PC-3 (cell line): ENCODE data around the gene TMOD2. TPM values are rescaled to one million over a fixed set of nuclear protein-coding genes. Genes with fewer than 3 reads are reported as not detected.
A peak's percentile ranks its signal among the peaks of the same experiment; 100 is the strongest.

ENCODE experiments used
- ATAC-seq: fragments of 200-7000 bp; cut with Tn5 transposase; 2 replicates; pipeline ENCODE4 v1.9.1; 2020; ENCODE audit warnings: mild to moderate bottlenecking, moderate library complexity
- BruUV-seq: library from RNA; stranded (reverse); fragments of 400-500 nt; replicated peaks from 2 replicates; lab custom pipeline; 2021; lab: Mats Ljungman, UMichigan
- CTCF ChIA-PET: fragments of 300-600 bp; sonication (Branson Sonifier 250); formaldehyde crosslinking; loops from one replicate; lab custom pipeline; 2022; ENCODE audit warnings: antibody characterized with exemption; lab: Charles Lee
- POLR2A ChIA-PET: fragments of 300-600 bp; sonication (Branson Sonifier 250); formaldehyde crosslinking; loops from one replicate; lab custom pipeline; 2022; ENCODE audit warnings: antibody characterized with exemption; ENCODE audit not compliant: unreplicated experiment; lab: Charles Lee
- DNase-seq: peaks from one replicate; pipeline ENCODE4 v3.0.0-alpha.2; 2015
- H2AFZ ChIP-seq: fragments of 300-600 bp; sonication (generic); 2 replicates; pipeline ENCODE4 v1.6.0; 2016; ENCODE audit warnings: antibody characterized with exemption, low read length
- H3F3A ChIP-seq: fragments of 300-600 bp; sonication (generic); one replicate; pipeline ENCODE4 v1.6.0; 2017; ENCODE audit warnings: antibody characterized with exemption, low read length, control low read depth, mild to moderate bottlenecking; ENCODE audit not compliant: unreplicated experiment
- H3K27ac ChIP-seq: fragments of 300-600 bp; sonication (generic); 2 replicates; pipeline ENCODE4 v1.5.1; 2016; ENCODE audit warnings: mild to moderate bottlenecking, low read length
- H3K27me3 ChIP-seq: fragments of 300-600 bp; sonication (generic); 2 replicates; pipeline ENCODE4 v1.6.1; 2016; ENCODE audit warnings: low read length, mixed read lengths
- H3K36me3 ChIP-seq: fragments of 300-600 bp; sonication (generic); 2 replicates; pipeline ENCODE4 v1.6.1; 2016; ENCODE audit warnings: low read depth, mixed run types, low read length, mixed read lengths
- H3K4me1 ChIP-seq: fragments of 300-600 bp; sonication (generic); 2 replicates; pipeline ENCODE4 v1.5.1; 2016; ENCODE audit warnings: low read length; ENCODE audit not compliant: insufficient read depth
- H3K4me2 ChIP-seq: fragments of 300-600 bp; sonication (generic); 2 replicates; pipeline ENCODE4 v1.6.0; 2016; ENCODE audit warnings: low read length
- H3K4me3 ChIP-seq: fragments of 300-600 bp; sonication (generic); 2 replicates; pipeline ENCODE4 v1.5.1; 2016; ENCODE audit warnings: mild to moderate bottlenecking, low read length, mixed read lengths
- H3K79me2 ChIP-seq: fragments of 300-600 bp; sonication (generic); 2 replicates; pipeline ENCODE4 v1.6.1; 2017; ENCODE audit warnings: low read length, mixed read lengths
- H3K9ac ChIP-seq: fragments of 300-600 bp; sonication (generic); 2 replicates; pipeline ENCODE4 v1.6.0; 2016; ENCODE audit warnings: mild to moderate bottlenecking, low read length
- H3K9me2 ChIP-seq: fragments of 300-600 bp; sonication (generic); replicated peaks from 2 replicates; pipeline ENCODE4 v1.6.1; 2016; ENCODE audit warnings: mixed run types, low read length, mixed read lengths
- H3K9me3 ChIP-seq: fragments of 300-600 bp; sonication (generic); 2 replicates; pipeline ENCODE4 v1.6.1; 2016; ENCODE audit warnings: low read length, mixed read lengths
- H4K20me1 ChIP-seq: fragments of 300-600 bp; sonication (generic); 2 replicates; pipeline ENCODE4 v1.6.1; 2016; ENCODE audit warnings: low read length, mixed read lengths
- EZH2 ChIP-seq: fragments of 300-600 bp; sonication (generic); IDR thresholded peaks from one replicate; pipeline ENCODE4 v1.6.1; 2017; ENCODE audit warnings: antibody characterized with exemption, mild to moderate bottlenecking, low read length; ENCODE audit not compliant: unreplicated experiment
- EZH2phosphoT487 ChIP-seq: fragments of 300-600 bp; sonication (generic); IDR thresholded peaks from 2 replicates; pipeline ENCODE4 v1.6.1; 2018; ENCODE audit warnings: mild to moderate bottlenecking, antibody characterized with exemption, low read length, borderline replicate concordance
- intact Hi-C: fragments of 100-400 bp; cut with micrococcal nuclease; formaldehyde crosslinking; loops from 2 replicates; pipeline ENCODE4 v1.9.0; 2023
- total RNA-seq: library from RNA; depleted of rRNA; stranded (reverse); fragments of >200 nt; gene quantifications from 2 replicates; pipeline ENCODE4 v1.2.3, GENCODE V29; 2014
- TF ChIP-seq, protein P1 (sequence below): fragments of 300-600 bp; sonication (generic); conservative IDR thresholded peaks from 2 replicates; pipeline ENCODE4 v1.5.1; 2017; ENCODE audit warnings: antibody characterized with exemption, low read depth, mild to moderate bottlenecking, low read length

TMOD2 gene
- total RNA-seq, 1 experiment from 2014 or later: 0.95 TPM

DNA sequence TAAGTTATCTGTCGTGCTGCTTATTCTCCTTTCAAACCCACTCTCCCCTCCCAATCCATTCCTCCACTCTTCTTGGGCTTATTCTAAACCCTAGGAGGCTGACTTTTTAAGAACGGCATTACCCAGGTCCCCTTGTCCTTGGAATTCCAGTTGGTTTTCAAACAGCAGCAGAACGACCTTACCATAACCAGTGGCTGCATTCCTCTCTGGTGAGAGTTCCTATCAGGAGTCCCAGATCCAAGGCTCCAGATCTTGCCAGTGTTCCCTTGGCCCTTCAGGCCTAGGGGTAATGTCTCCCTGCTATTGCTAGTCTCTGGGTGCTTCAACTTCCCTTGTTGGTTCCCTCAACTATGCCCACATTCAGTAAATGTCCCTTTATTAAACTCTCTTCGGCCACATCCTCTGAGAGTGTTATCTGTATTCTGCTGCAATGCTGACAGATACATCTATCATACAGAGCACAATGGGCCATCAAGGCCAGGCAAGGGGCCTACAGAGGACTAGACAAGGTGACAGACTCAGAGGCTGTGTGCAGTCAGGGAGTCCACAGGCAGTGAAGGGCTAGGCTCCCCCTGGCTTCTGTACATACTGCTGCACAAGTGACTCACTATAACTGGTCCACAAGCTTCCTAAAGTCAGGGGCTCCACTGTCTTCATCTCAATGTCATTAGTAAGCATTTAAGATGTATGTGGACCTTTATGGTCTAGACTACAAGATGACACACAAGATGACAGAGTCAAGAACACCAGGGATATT is 24.1 kb upstream of the TMOD2 start:
- Histone ChIP-seq H3K79me2 (no peaks in the 10 kb centered on the region), H4K20me1 (peaks cover 5% of the 10 kb centered on the region; the same call in 1 of the 2 replicates), H3K4me3 (no peak overlapping the region), H3K27me3 (no peaks in the 10 kb centered on the region), H3K36me3 (no peaks in the 10 kb centered on the region), H3K9ac (no peak overlapping the region), H3K4me1 (peaks cover 12% of the 10 kb centered on the region), H3K27ac (no peak overlapping the region), H3K9me2 (no peaks in the 10 kb centered on the region), H2AFZ (no peak overlapping the region), H3K9me3 (no peaks in the 10 kb centered on the region), H3K4me2 (no peak overlapping the region), H3F3A (no peaks in the 10 kb centered on the region)
- ChIA-PET CTCF (interaction anchor here (0.7 kb wide), 1 partner anchor 1007 kb away, joined by 3 read pairs; no protein-coding TSS in a partner anchor), POLR2A (no interaction called here)
- peak; percentile 57 for ATAC-seq
- no TSS peak for BruUV-seq
- TF ChIP-seq EZH2phosphoT487 (no peak), EZH2 (no peak)
- TF ChIP-seq, protein P1, sequence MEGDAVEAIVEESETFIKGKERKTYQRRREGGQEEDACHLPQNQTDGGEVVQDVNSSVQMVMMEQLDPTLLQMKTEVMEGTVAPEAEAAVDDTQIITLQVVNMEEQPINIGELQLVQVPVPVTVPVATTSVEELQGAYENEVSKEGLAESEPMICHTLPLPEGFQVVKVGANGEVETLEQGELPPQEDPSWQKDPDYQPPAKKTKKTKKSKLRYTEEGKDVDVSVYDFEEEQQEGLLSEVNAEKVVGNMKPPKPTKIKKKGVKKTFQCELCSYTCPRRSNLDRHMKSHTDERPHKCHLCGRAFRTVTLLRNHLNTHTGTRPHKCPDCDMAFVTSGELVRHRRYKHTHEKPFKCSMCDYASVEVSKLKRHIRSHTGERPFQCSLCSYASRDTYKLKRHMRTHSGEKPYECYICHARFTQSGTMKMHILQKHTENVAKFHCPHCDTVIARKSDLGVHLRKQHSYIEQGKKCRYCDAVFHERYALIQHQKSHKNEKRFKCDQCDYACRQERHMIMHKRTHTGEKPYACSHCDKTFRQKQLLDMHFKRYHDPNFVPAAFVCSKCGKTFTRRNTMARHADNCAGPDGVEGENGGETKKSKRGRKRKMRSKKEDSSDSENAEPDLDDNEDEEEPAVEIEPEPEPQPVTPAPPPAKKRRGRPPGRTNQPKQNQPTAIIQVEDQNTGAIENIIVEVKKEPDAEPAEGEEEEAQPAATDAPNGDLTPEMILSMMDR: 0 out of 2 replicates have a peak, but pooled peaks have one; percentile 12
- intact Hi-C loops: no loop called here
- DNase-seq: peak; percentile 30

DNA sequence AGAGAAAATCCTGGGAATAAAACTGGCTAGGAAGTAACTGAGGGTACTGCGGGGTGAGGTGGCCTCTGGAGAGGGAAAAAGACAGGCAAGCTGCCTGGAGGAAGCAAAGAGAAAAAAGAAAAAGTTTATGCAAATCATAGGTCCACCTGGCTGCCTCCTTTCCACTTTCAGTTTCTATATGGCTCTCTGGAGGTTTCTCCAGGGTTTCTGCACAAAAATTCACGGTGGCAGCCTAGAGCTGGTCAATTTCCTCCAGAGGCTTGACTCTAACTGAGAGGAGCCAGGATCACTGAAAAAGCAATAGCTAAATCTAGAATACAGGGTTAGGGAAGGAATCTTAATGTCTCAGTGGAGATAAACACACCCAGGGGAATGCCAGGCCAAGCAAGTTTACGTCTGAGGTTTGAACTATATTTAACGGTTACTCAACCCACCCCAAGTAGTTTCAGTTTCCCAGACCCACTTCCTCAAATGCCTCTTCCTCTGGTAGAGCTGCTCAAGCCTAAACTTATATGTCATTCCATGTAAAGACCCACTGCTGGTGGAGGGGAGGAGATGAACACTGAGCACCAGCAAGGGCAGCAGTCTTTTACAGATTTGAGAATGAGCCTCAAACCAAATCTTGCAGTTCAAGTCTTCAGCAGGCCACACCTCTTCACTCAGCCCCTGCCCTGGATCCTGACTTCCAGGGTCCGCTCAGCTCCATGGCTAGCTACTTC is 19.7 kb upstream of the TMOD2 start:
- peaks cover 3% of the 10 kb centered on the region; the same call in 1 of the 2 replicates for H4K20me1 ChIP-seq
- no peaks in the 10 kb centered on the region for H3K9me3 ChIP-seq
- no peak overlapping the region for H3K4me2 ChIP-seq
- no TSS peak for BruUV-seq
- no peaks in the 10 kb centered on the region for H3K9me2 ChIP-seq
- no peak overlapping the region for H2AFZ ChIP-seq
- H3K79me2 ChIP-seq: peaks cover 14% of the 10 kb centered on the region; the same call in 1 of the 2 replicates
- H3K36me3 ChIP-seq: no peaks in the 10 kb centered on the region
- H3F3A ChIP-seq: no peaks in the 10 kb centered on the region
- H3K27me3 ChIP-seq: no peaks in the 10 kb centered on the region
- no peak for ATAC-seq
- no peak for DNase-seq
- no peak overlapping the region for H3K9ac ChIP-seq
- H3K4me1 ChIP-seq: peaks cover 16% of the 10 kb centered on the region
- TF ChIP-seq EZH2: no peak
- TF ChIP-seq EZH2phosphoT487: no peak
- TF ChIP-seq, protein P1: no peak
- no peak overlapping the region for H3K27ac ChIP-seq
- ChIA-PET CTCF (no interaction called here), POLR2A (no interaction called here)
- H3K4me3 ChIP-seq: no peak overlapping the region
- intact Hi-C loops: no loop called here

DNA sequence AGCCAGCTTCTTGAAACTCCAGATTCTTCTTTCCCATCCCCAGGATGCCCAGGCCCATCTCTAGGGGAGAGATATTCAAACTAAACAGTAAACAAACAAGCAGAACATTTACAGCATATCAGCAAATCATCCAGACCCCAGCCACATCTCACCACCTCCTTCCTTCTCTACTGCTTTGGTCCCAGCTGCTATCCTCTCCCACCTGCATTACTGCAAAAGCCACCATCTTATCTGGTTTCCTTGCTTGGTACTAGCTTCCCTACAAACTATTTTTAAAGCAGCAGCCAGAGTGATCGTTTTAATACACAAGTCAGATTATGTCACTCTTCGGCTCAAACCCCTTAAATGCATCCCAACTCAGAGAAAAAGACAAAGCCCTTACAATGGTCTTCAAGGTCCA is 18.8 kb upstream of the TMOD2 start:
- DNase-seq: no peak
- Histone ChIP-seq H3K9ac (no peak overlapping the region), H3F3A (no peaks in the 10 kb centered on the region), H4K20me1 (no peaks in the 10 kb centered on the region), H3K79me2 (peaks cover 14% of the 10 kb centered on the region; the same call in 1 of the 2 replicates), H3K27ac (no peak overlapping the region), H3K36me3 (no peaks in the 10 kb centered on the region), H3K27me3 (no peaks in the 10 kb centered on the region), H3K9me2 (no peaks in the 10 kb centered on the region), H3K4me3 (no peak overlapping the region), H2AFZ (no peak overlapping the region), H3K4me2 (no peak overlapping the region), H3K9me3 (no peaks in the 10 kb centered on the region), H3K4me1 (peaks cover 12% of the 10 kb centered on the region)
- no peak for TF ChIP-seq EZH2phosphoT487
- TF ChIP-seq EZH2: no peak
- TF ChIP-seq, protein P1: no peak
- ChIA-PET CTCF (no interaction called here), POLR2A (no interaction called here)
- ATAC-seq: no peak
- intact Hi-C loops: no loop called here
- BruUV-seq: no TSS peak
